CD4-positive, alpha-beta T cell treated with Interleukin-21 for 1 hour (primary cell): ENCODE results near the gene TENM4.
"Not testable (repeated sequence)": the region's sequence is repeated elsewhere in the genome, so short reads cannot be mapped to it uniquely, and the experiment has no call there.

ENCODE experiments used
- DNase-seq: peaks from one replicate; pipeline ENCODE4 v3.0.0-alpha.2; 2020

Gene TENM4

GRCh38 chr11:78860720-78861422 is 580.0 kb downstream of the TENM4 start:
- no peak for DNase-seq

GRCh38 chr11:78857688-78858087 is 583.1 kb downstream of the TENM4 start:
- DNase-seq, result no peak

DNA sequence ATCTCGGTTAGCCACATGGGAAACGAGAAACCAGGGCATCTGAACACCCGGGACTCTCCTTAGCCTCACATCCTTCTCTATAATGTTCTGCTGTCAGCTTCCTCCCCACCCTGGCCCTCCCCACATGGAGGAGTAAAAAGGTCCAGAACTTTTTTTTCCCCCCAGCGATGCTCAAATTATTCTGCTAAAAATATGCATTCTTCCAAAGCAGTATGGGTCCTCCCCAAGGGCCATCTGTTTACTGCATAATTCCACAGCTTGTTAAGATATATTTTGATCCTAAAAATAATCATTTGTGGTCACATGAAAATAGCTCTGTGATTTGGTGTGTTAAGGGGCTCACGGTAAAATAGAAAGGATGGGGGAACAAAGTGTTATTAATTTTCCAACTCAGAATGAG is 584.6 kb downstream of the TENM4 start:
- DNase-seq, result no peak

DNA sequence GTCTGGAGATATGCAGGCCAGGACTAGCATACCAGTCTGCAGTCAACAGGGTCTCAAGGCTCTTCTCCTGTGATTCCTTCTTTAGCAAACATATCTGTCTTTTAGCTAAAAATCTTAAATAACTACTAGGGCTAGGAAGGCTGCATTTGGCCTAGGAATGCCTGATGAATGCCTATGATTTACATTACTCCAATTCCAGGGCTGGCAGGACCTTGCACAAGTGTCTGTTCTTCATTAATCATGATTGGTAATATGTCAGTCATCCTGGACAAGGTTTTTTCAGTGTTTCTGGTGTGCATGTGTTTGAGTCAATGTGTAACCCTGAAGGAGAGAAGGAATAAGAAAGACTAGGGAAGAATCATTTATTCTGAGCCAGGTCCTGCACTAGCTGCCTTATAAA is 585.7 kb downstream of the TENM4 start:
- no peak for DNase-seq

DNA sequence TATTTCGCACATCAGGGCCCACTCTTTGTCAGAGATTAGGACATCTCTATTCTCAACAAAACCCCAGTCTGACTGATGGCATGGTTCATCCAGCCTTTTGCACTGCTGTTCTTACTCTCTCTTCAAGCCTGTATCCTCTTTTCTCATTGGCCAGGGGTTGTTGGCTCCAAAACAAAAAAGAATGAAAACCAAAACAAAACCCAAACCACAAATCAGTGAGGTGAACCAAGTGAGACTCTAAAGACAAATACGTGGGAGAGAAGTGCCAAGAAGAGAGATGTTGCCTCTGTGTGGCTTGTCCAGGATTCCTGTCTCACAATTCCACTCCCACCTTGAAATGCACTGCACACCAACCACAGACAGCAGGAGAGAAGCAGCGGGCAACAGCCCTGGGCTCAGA is 587.3 kb downstream of the TENM4 start:
- no peak for DNase-seq

DNA sequence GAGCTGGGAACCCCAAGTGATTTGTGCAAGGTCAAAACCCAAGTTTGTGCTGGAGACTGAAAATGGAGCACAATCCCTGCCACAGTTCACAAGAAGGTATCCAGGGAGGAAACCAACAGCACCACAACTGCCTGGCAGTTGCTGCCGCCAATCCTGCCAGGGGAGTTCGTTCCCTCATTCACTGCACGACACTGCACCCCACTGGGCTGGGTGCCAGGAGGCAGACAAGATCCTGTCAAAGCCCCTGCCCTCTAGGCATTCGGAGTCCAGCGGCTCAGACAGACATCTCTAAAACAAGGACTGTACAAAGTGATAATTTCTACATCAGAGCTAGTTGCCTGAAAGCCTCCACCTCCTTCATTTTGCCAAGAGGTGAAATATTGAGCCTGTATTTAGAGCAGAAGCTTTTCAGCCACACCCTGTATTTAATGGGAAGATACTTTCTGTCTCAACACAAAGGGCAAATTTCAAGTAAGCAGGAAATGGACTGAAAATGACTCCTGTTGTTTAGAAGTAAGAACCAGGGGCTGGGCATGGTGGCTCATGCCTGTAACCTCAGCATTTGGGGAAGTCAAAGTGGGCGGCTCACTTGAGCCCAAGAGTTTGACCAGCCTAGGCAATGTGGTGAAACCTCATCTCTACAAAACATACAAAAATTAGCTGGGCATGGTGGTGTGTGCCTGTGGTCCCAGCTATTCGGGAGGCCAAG is 588.8 kb downstream of the TENM4 start:
- DNase-seq, result no peak

GRCh38 chr11:78850078-78850477 is 590.8 kb downstream of the TENM4 start:
- no peak for DNase-seq

- DNase-seq, result no peak
Measured at GRCh38 chr11:78846269-78846668, 594.6 kb downstream of the TENM4 start.

GRCh38 chr11:78845496-78845895 is 595.3 kb downstream of the TENM4 start:
- DNase-seq, result no peak

GRCh38 chr11:78841456-78842060 is 599.3 kb downstream of the TENM4 start:
- no peak for DNase-seq

GRCh38 chr11:78840623-78841022 is 600.2 kb downstream of the TENM4 start:
- no peak for DNase-seq

- DNase-seq, result no peak
Measured at GRCh38 chr11:78840200-78840599, 600.6 kb downstream of the TENM4 start.

- no peak for DNase-seq
Measured at GRCh38 chr11:78838417-78838816, 602.4 kb downstream of the TENM4 start.

GRCh38 chr11:78835646-78836045 is 605.2 kb downstream of the TENM4 start:
- DNase-seq, result no peak

- no peak for DNase-seq
Measured at GRCh38 chr11:78834886-78835285, 605.9 kb downstream of the TENM4 start.

DNA sequence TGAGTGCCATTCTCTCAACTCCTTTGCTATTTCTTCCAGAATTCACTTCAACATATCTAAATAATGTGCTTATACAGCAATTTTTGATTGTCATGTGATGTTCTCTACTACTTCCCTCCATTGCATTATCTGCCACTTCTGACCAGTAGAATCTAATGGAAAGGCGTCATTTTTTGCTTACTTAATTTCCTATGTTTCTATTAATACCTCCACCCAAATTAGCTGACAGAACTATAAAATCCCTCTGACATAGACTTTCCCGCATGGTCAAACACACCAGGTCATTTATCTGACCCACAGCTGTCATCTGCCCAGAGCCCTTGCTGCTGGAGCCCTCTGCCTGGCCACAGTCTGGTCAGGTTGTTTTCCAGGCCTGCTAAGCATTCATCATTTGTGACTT is 607.6 kb downstream of the TENM4 start:
- no peak for DNase-seq

GRCh38 chr11:78832226-78832947 is 608.4 kb downstream of the TENM4 start:
- no peak for DNase-seq

DNA sequence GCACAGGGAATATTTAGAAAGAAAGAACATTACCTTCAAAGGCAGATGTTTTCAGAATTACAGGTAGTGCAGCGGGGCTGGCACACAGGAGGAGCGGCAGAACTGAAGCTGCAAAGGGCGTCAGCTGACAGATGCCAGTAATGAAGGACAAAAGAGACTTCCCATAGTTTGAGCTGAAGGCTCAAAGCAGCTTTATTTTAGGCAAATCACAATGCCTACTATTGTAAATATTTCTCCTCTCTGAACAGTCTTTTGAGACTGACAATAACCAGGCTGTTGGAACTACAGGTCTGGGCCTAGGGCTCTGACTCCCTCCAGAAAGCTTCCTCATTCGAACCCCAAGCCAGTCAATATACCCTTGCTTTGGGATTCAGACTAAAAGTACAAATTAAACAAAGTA is 609.3 kb downstream of the TENM4 start:
- DNase-seq, result no peak

DNA sequence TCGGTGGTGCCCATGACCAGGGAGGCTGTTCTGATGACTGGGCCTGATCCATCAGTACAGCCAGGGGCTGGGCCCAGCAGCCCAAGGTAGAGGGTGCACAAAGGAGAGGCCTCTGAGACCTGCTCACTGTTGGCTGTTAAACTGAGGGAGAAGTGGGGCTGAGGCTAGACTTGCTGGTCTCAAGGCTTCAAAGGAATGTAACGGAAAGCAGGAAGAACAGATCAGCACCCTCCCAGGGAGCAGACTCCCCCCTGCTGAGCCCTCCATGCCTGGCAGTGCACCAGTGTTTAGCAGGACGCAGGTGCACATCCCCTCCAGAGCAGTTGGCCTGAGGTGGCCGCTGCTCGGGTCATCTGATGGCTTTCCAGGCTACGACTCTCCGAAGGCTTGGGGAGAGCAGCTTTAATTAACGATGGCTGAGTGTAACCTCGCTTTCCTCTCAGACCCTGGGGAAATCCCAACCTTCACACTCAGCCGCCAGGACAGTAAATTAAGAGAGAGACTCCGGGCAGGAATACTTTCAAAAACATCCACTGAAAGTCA is 610.5 kb downstream of the TENM4 start:
- DNase-seq, result no peak

GRCh38 chr11:78829146-78829545 is 611.7 kb downstream of the TENM4 start:
- no peak for DNase-seq

- DNase-seq, result no peak
Measured at GRCh38 chr11:78828676-78829075, 612.2 kb downstream of the TENM4 start.

DNA sequence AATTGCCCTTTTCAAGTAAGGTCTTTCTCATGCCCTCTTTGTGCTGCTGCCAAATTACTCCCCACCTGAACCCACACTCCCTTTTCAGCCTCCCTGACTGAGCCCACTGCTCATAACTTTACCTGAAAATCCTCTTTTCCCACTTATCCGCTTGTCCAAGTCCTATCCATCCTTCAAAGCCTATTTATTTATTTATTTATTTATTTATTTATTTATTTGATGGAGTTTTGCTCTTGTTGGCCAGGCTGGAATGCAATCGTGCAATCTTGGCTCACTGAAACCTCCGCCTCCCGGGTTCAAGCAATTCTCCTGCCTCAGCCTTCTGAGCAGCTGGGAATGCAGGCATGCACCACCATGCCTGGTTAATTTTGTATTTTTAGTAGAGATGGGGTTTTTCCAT is 613.5 kb downstream of the TENM4 start:
- DNase-seq, result not testable (repeated sequence)

GRCh38 chr11:78825591-78826020 is 615.2 kb downstream of the TENM4 start:
- no peak for DNase-seq
